HL-60 (cell line): ENCODE measurements around the gene TGM5.

ENCODE experiments used
- DNase-seq, 2 experiments: peaks; one replicate each; pipeline ENCODE4 v3.0.0-alpha.2; 2010 to 2020; ENCODE audit warnings: low read depth in 1 of 2, low spot score in 1 of 2
- H3K27ac ChIP-seq: fragments of 250-450 bp; sonication (Bioruptor Pico); replicated peaks from 2 replicates; pipeline ENCODE4 v1.5.1; 2020; ENCODE audit warnings: mild to moderate bottlenecking, moderate library complexity
- H3K27me3 ChIP-seq: fragments of 250-450 bp; sonication (Bioruptor Pico); 2 replicates; pipeline ENCODE4 v1.5.1; 2021; ENCODE audit warnings: mild to moderate bottlenecking, moderate library complexity; ENCODE audit not compliant: insufficient read depth, poor library complexity, severe bottlenecking
- H3K4me3 ChIP-seq: replicated peaks from 2 replicates; pipeline ENCODE4 v1.5.1; 2011; ENCODE audit warnings: mild to moderate bottlenecking, control low read depth, low read length; ENCODE audit not compliant: insufficient read depth
- GABPA ChIP-seq: IDR thresholded peaks from 2 replicates; pipeline ENCODE4 v1.6.1; 2012; ENCODE audit warnings: low read depth
- POLR2AphosphoS5 ChIP-seq: IDR thresholded peaks from 2 replicates; pipeline ENCODE4 v1.6.1; 2012; ENCODE audit warnings: low read depth
- SPI1 ChIP-seq: IDR thresholded peaks from 2 replicates; pipeline ENCODE4 v1.6.1; 2012; ENCODE audit warnings: low read depth, mild to moderate bottlenecking, borderline replicate concordance
- TF ChIP-seq, protein P1 (sequence below): IDR thresholded peaks from 2 replicates; pipeline ENCODE4 v1.6.1; 2012; ENCODE audit warnings: low read depth; ENCODE audit not compliant: insufficient replicate concordance
- TF ChIP-seq, protein P2 (sequence below): IDR thresholded peaks from one replicate; pipeline ENCODE4 v1.5.1; 2011; ENCODE audit warnings: low read length, control low read depth, inconsistent platforms; ENCODE audit not compliant: insufficient read depth

The TGM5 gene

DNA sequence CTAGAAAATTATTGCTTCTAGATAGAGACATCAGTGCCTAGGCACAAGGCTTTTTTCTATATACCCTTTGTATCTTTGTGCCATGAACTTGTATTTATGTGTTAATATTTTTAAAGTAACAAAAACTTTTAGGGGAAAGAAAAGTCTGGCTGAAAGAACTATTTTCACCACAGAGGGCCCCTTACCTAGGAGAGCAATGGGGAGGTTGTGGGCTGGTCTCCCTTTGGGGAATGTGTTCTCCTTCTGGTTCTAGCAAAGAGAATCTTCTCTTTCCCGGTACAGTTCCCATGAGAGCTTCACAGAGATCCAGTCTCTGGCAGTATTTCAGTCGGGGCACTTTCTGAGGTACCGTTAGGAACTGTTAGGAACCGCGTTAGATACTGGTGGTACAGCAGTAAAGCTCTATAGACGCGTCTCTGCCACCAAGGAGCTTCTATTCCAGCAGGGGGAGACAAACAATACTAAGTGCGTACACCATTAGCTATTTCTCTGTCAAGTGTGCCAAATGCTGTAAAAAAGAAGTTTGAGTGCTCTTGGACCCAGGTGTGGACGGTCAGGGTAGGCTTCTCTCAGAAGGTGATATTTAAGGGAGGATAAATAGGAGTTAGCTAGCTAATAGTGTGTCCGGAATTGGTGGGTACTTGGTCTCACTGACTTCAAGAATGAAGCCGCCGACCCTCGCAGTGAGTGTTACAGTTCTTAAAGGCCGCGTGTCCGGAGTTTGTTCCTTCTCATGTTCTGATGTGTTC, 41.4 kb downstream of the TGM5 start:
- Histone ChIP-seq H3K27me3 (no peaks in the 10 kb centered on the region), H3K27ac (no peak overlapping the region), H3K4me3 (no peak overlapping the region)
- DNase-seq: peak in 1 of 2 experiments; percentile 81
- TF ChIP-seq, protein P1, sequence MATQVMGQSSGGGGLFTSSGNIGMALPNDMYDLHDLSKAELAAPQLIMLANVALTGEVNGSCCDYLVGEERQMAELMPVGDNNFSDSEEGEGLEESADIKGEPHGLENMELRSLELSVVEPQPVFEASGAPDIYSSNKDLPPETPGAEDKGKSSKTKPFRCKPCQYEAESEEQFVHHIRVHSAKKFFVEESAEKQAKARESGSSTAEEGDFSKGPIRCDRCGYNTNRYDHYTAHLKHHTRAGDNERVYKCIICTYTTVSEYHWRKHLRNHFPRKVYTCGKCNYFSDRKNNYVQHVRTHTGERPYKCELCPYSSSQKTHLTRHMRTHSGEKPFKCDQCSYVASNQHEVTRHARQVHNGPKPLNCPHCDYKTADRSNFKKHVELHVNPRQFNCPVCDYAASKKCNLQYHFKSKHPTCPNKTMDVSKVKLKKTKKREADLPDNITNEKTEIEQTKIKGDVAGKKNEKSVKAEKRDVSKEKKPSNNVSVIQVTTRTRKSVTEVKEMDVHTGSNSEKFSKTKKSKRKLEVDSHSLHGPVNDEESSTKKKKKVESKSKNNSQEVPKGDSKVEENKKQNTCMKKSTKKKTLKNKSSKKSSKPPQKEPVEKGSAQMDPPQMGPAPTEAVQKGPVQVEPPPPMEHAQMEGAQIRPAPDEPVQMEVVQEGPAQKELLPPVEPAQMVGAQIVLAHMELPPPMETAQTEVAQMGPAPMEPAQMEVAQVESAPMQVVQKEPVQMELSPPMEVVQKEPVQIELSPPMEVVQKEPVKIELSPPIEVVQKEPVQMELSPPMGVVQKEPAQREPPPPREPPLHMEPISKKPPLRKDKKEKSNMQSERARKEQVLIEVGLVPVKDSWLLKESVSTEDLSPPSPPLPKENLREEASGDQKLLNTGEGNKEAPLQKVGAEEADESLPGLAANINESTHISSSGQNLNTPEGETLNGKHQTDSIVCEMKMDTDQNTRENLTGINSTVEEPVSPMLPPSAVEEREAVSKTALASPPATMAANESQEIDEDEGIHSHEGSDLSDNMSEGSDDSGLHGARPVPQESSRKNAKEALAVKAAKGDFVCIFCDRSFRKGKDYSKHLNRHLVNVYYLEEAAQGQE: no peak
- TF ChIP-seq SPI1 (no peak), GABPA (no peak), POLR2AphosphoS5 (no peak)
- TF ChIP-seq, protein P2, sequence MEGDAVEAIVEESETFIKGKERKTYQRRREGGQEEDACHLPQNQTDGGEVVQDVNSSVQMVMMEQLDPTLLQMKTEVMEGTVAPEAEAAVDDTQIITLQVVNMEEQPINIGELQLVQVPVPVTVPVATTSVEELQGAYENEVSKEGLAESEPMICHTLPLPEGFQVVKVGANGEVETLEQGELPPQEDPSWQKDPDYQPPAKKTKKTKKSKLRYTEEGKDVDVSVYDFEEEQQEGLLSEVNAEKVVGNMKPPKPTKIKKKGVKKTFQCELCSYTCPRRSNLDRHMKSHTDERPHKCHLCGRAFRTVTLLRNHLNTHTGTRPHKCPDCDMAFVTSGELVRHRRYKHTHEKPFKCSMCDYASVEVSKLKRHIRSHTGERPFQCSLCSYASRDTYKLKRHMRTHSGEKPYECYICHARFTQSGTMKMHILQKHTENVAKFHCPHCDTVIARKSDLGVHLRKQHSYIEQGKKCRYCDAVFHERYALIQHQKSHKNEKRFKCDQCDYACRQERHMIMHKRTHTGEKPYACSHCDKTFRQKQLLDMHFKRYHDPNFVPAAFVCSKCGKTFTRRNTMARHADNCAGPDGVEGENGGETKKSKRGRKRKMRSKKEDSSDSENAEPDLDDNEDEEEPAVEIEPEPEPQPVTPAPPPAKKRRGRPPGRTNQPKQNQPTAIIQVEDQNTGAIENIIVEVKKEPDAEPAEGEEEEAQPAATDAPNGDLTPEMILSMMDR: peak; percentile 86

DNA sequence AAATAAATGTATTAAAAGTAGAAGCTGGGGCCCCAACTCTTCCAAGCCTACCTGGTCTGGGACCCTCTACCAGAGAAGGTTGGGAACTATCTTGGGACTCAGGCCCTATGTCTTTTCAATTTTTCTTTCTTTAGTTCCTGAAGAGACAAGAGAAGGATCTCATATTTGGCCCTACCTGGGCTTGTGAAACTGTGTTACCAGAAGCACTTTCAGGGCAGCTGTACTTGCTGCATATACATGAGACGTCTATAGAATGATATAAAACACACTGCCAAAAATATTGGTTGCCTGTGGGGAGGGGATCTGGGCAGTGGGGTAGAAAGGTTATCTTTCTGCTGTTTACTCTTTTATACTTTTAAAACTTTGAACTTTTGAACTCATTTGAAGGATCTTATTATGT, 45.3 kb downstream of the TGM5 start:
- Histone ChIP-seq H3K27ac (no peak overlapping the region), H3K27me3 (no peaks in the 10 kb centered on the region), H3K4me3 (no peak overlapping the region)
- TF ChIP-seq, protein P2: no peak
- TF ChIP-seq SPI1: no peak
- no peak for TF ChIP-seq GABPA
- TF ChIP-seq POLR2AphosphoS5: no peak
- TF ChIP-seq, protein P1: no peak
- no peak for DNase-seq

DNA sequence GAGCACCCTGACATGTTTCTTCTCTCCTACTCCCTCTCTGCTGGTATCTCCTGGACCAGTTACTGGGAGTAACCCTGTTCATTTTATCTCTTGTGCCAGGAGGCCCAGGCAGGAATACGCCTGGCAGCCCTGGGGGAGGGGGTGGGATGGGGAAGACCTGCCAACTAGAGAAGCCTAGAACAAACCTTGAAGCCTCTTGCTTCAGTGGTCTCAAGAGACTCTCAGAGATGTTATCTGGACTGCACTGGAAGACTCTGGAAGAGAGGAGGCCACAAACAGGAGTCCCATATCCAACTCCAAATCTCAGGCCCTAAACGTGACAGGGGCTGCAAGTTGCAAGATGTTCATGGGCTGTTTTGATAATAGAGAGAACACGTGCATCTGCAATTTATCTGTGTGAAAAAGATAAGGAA, 45.7 kb downstream of the TGM5 start, which contains the start of gene EPB42:
EPB42 (minus strand) TSS at position 28 of the 413 bp plus-strand sequence. CDS start 193 bp downstream, outside the sequence.
- H3K27me3 ChIP-seq: no peaks in the 10 kb centered on the region
- no peak for DNase-seq
- no peak within 1 kb of the TSS for H3K27ac ChIP-seq
- H3K4me3 ChIP-seq: no peak within 1 kb of the TSS
- TF ChIP-seq, protein P2: no peak
- TF ChIP-seq GABPA: no peak
- TF ChIP-seq, protein P1: no peak
- TF ChIP-seq POLR2AphosphoS5: no peak
- TF ChIP-seq SPI1: no peak
